AG04449 (cell line): Measurements from ENCODE around the gene SARDH.

Experiments
- CTCF ChIA-PET: fragments of 350-600 bp; formaldehyde crosslinking; extraction: SDS; loops from one replicate; lab custom pipeline; 2021; ENCODE audit warnings: antibody characterized with exemption; lab: Yijun Ruan, JAX
- POLR2A ChIA-PET: fragments of 400-600, 350-600 bp; formaldehyde crosslinking; extraction: SDS; loops from one replicate; lab custom pipeline; 2020; ENCODE audit warnings: antibody characterized with exemption, inconsistent platforms; lab: Yijun Ruan, JAX
- DNase-seq: peaks from one replicate; pipeline ENCODE4 v3.0.0-alpha.2; 2010; ENCODE audit warnings: low read depth, low spot score
- H3K4me3 ChIP-seq: 2 replicates; pipeline ENCODE4 v1.5.1; 2011; ENCODE audit warnings: low read depth, mild to moderate bottlenecking, control low read depth, low read length
- TF ChIP-seq, protein P1 (sequence below): IDR thresholded peaks from one replicate; pipeline ENCODE4 v1.5.1; 2011; ENCODE audit warnings: mild to moderate bottlenecking, moderate library complexity, low read length, control low read depth, inconsistent platforms; ENCODE audit not compliant: insufficient read depth; ENCODE audit errors: missing control alignments

SARDH gene

DNA sequence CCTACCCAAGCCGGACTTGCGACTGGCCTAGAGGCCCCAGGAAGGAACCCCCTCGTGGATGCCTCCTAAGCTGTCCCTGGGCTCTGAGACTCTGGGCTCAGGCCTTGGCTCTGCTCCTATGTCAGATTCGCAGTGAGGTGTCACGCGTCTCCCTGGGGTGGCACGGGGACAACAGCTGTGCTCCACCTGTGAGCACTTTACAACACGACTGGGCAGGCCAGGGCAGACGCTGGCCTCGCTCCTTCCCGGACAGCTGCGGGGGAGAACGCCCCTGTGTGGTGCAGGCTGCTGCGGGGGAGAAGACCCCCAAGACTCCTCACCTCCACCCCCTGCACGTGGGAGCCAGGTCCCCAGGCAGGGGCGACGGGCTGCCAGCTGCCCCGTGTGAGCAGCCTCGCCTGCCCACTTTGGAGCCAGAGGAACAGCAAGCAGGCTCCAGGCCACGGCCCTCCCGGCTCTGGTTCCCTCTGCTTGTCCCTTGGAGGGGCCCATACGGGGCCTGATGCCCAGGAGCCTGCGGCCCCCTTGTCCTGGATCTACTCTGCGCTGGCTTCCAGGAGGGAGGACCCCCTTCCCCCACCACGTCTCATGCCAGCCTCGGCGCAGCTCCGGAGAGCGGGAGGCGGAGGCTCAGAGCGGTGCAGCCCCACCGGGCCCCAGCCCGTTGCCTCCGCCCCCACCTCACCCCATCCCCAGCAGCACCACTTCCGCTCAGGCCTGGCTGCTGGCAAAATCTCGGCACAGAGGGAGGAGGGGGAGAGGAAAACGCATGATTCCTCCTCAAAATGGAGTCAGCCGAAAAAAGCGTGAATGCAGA is 36.0 kb downstream of the SARDH start:
- POLR2A ChIA-PET = no interaction called here
- CTCF ChIA-PET = interaction anchor here (1.1 to 1.2 kb wide), 2 partner anchors 25 to 40 kb away, joined by 3 read pairs; no protein-coding TSS in a partner anchor
- H3K4me3 ChIP-seq = no peak overlapping the region; the same call in 1 of the 2 replicates
- TF ChIP-seq, protein P1, sequence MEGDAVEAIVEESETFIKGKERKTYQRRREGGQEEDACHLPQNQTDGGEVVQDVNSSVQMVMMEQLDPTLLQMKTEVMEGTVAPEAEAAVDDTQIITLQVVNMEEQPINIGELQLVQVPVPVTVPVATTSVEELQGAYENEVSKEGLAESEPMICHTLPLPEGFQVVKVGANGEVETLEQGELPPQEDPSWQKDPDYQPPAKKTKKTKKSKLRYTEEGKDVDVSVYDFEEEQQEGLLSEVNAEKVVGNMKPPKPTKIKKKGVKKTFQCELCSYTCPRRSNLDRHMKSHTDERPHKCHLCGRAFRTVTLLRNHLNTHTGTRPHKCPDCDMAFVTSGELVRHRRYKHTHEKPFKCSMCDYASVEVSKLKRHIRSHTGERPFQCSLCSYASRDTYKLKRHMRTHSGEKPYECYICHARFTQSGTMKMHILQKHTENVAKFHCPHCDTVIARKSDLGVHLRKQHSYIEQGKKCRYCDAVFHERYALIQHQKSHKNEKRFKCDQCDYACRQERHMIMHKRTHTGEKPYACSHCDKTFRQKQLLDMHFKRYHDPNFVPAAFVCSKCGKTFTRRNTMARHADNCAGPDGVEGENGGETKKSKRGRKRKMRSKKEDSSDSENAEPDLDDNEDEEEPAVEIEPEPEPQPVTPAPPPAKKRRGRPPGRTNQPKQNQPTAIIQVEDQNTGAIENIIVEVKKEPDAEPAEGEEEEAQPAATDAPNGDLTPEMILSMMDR = no peak
- DNase-seq = no peak

DNA sequence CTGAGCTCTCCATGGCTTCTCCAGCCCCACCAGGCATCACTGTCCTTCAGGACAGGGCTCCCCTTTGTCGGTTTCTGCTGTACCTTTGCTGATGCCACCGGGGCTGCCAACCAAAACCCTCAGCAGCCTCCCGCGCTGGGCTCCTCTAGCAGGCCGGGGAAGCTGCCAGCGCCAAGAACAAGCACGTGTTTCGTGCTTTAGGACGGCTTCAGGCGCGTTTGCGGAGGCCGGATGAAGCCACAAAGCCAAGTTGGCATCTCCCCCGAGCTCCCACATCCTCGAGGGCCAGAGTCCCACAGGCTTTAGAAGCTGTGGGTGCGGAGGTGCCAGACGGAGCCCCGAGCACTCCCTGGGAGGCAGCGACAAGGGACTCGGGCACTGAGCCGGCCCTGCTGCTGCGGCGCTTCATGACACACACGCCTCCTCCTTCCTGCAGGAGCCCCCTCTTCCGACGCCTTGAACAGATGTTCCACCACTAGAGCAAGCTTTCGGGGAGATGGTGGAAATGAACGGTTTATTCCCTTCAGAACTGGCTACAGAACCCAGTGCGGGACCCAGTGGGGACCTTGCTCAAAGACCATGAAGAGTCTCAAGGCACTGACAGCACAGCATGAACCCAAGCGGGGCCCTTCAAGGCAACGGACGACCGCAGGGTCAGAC is 36.7 kb downstream of the SARDH start:
- no peak for DNase-seq
- ChIA-PET POLR2A (no interaction called here), CTCF (interaction anchor here (1.1 kb wide), 1 partner anchor 41 kb away, joined by 3 read pairs; no protein-coding TSS in a partner anchor)

DNA sequence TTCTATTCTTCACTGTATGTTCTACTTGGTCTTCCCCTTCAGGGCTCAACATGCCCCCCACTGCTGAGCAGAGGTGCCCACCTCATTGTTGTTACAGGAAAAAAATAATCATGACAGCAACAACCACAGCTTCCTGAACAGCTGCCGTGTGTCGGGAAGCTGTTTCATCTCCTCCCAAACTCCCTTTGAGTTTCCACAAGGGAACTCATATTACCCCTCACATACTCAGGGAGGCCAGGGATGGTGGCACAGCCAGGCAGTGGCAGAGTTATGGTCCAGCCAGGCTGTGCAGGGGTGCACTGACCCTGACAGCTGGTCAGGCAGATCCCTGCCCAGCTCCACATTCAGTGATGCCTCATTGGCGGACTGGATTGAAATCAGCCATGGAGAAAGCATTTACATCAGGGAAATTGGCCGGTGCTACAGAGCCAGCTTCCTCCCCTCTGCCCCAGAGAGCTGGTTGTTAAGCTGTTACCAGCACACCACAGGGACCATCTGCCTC is 37.3 kb downstream of the SARDH start:
- TF ChIP-seq, protein P1 = no peak
- POLR2A ChIA-PET = no interaction called here
- H3K4me3 ChIP-seq = no peak overlapping the region
- CTCF ChIA-PET = interaction anchor here (1.1 kb wide), 1 partner anchor 42 kb away, joined by 3 read pairs; no protein-coding TSS in a partner anchor
- DNase-seq = no peak

More for the DNA sequence above, 36.7 kb downstream of the SARDH start:
- H3K4me3 ChIP-seq = no peak overlapping the region
- TF ChIP-seq, protein P1 = no peak

DNA sequence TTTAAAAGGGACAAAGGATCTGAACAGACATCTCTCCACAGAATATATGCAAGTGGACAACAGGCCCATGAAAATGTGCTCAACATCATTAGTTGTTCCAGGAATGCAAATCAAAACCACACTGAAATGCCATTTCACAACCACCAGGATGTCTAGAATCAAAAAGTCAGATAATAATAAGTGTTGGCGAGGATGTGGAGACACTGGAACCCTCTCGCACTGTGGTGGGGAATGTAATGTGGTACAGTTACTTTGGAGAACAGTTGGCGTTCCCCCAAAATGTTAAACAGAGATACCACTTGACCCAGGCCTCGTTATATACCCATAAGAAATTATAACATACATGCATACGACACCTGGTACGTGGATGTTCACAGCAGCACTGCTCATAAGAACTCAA is 38.6 kb downstream of the SARDH start:
- no peak overlapping the region for H3K4me3 ChIP-seq
- ChIA-PET CTCF (no interaction called here), POLR2A (no interaction called here)
- TF ChIP-seq, protein P1 = no peak
- DNase-seq = no peak

DNA sequence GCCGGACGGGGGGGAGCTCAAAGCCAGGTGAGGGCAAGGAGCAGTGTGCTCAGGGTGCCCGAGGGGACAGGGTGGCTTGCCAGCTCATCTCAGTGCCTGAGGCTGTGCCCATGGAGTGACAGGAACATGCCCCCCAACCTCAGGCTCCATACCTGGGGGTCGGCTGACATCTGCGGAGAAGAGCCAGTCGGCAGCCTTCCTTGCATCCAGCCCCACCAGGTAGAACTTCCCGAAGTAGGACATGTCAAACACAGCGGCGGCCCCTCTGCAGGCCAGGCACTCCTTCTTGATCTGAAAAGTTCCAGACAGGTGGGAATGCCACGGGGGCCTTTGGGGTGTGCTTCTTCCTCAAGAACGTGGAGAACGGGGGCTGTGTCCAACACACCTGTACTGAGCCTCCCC is 42.1 kb downstream of the SARDH start:
- no peak for DNase-seq
- ChIA-PET POLR2A (no interaction called here), CTCF (no interaction called here)
- no peak overlapping the region for H3K4me3 ChIP-seq
- TF ChIP-seq, protein P1 = no peak

DNA sequence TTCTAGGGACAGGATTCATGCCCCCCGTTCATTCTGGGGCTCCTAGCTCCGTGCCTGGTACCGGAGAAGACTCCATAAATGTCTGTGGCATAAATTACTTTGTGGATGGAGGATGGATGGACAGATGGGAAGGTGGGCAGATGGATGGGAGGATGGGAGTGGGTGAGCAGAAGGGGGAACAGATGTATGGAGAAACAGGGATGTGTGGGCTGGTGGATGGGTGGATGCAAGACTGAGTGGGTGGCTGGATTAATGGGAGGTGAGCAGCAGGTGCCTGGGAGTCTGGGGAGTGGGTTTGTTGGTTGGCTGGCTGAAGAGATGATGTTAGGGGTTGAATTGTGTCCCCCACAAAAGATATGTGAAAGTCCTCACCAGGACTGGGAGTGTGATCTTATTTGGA is 43.5 kb downstream of the SARDH start:
- TF ChIP-seq, protein P1 = no peak
- POLR2A ChIA-PET = no interaction called here
- no peak overlapping the region for H3K4me3 ChIP-seq
- DNase-seq = no peak
- CTCF ChIA-PET = no interaction called here
